B cell (primary cell): Measurements from ENCODE around the gene ZIC5. TPM values are rescaled to one million over a fixed set of nuclear protein-coding genes. Genes with fewer than 3 reads are reported as not detected.
"Not testable (repeated sequence)": the region's sequence is repeated elsewhere in the genome, so short reads cannot be mapped to it uniquely, and the experiment has no call there.

Experiments
- ATAC-seq: fragments of 200-7000 bp; cut with Tn5 transposase; one replicate; pipeline ENCODE4 v1.10.0; 2021; ENCODE audit warnings: low read depth, mild to moderate bottlenecking, moderate number of reproducible peaks, moderate library complexity
- CTCF ChIA-PET: fragments of 350-600 bp; sonication (Branson Sonifier 250); formaldehyde crosslinking; loops from one replicate; lab custom pipeline; 2021; ENCODE audit warnings: antibody characterized with exemption, inconsistent platforms; lab: Charles Lee
- POLR2A ChIA-PET: fragments of 350-600 bp; sonication (Branson Sonifier 250); formaldehyde crosslinking; loops from one replicate; lab custom pipeline; 2021; ENCODE audit warnings: antibody characterized with exemption; lab: Charles Lee
- DNase-seq: peaks from one replicate; pipeline ENCODE4 v3.0.0; 2013
- H2AFZ ChIP-seq: 2 replicates; pipeline ENCODE4 v1.6.1; 2012; ENCODE audit warnings: mild to moderate bottlenecking, low read depth, low read length; ENCODE audit not compliant: insufficient read depth, poor library complexity, severe bottlenecking
- H3K27ac ChIP-seq, 2 donors: 1 replicate in 1 of 2; 2 replicates in 1 of 2; pipeline ENCODE4 v1.5.1; 2012 to 2013; ENCODE audit warnings: low read length in 2 of 2, mild to moderate bottlenecking in 2 of 2, moderate library complexity in 1 of 2
- H3K27me3 ChIP-seq, 4 experiments: fragments of 200-600 bp in 1 of 4; sonication (generic) in 1 of 4; replicated peaks in 1 of 4; 1 replicate in 2 of 4; 2 replicates in 2 of 4; pipeline versions ENCODE4 v1.6.1 to v1.7.0; 2013 to 2016; ENCODE audit warnings: low read length in 3 of 4, mild to moderate bottlenecking in 2 of 4, mixed read lengths in 1 of 4, moderate library complexity in 1 of 4; ENCODE audit not compliant: insufficient read depth in 4 of 4, control insufficient read depth in 3 of 4; ENCODE audit errors: control extremely low read depth in 1 of 4
- H3K36me3 ChIP-seq, 2 experiments: replicated peaks in 1 of 2; 1 replicate in 1 of 2; 2 replicates in 1 of 2; pipeline versions ENCODE4 v1.6.1 to v1.7.1; 2013; ENCODE audit warnings: low read length in 1 of 2; ENCODE audit not compliant: insufficient read depth in 2 of 2, control insufficient read depth in 1 of 2; ENCODE audit errors: control extremely low read depth in 1 of 2, extremely low read depth in 1 of 2
- H3K4me1 ChIP-seq, 2 donors: fragments of 200-600 bp in 1 of 2; sonication (generic) in 1 of 2; 1 replicate in 1 of 2; 2 replicates in 1 of 2; pipeline versions ENCODE4 v1.5.1 to v1.6.1; 2013 to 2017; ENCODE audit warnings: low read length in 2 of 2; ENCODE audit not compliant: control insufficient read depth in 2 of 2, insufficient read depth in 2 of 2
- H3K4me2 ChIP-seq: replicated peaks from 2 replicates; pipeline ENCODE3; 2012; ENCODE audit warnings: mild to moderate bottlenecking, low read depth, low read length; ENCODE audit not compliant: poor library complexity, severe bottlenecking
- H3K4me3 ChIP-seq, 5 experiments: fragments of 200-600 bp in 1 of 5; sonication (generic) in 1 of 5; 1 replicate in 3 of 5; 2 replicates in 2 of 5; pipeline versions ENCODE4 v1.5.1 to v1.7.0; 2011 to 2016; ENCODE audit warnings: low read length in 4 of 5, mild to moderate bottlenecking in 4 of 5, low read depth in 2 of 5, control low read depth in 1 of 5, moderate library complexity in 1 of 5; ENCODE audit not compliant: insufficient read depth in 1 of 5; ENCODE audit errors: control extremely low read depth in 1 of 5, extremely low read depth in 1 of 5
- H3K79me2 ChIP-seq: fragments of 200-600 bp; sonication (generic); one replicate; pipeline ENCODE4 v1.6.0; 2016; ENCODE audit warnings: low read length; ENCODE audit not compliant: control insufficient read depth, insufficient read depth
- H3K9ac ChIP-seq: fragments of 200-600 bp; sonication (generic); 2 replicates; pipeline ENCODE4 v1.6.1; 2017; ENCODE audit warnings: mild to moderate bottlenecking, low read length, moderate library complexity
- H3K9me3 ChIP-seq, 3 donors: one replicate each; pipeline versions ENCODE4 v1.6.1 to v1.7.1; 2013; ENCODE audit warnings: low read length in 2 of 3; ENCODE audit not compliant: control insufficient read depth in 2 of 3, insufficient read depth in 1 of 3; ENCODE audit errors: control extremely low read depth in 1 of 3
- H4K20me1 ChIP-seq: 2 replicates; pipeline ENCODE4 v1.6.0; 2012; ENCODE audit warnings: mild to moderate bottlenecking, low read length; ENCODE audit not compliant: insufficient read depth, control insufficient read depth, poor library complexity, severe bottlenecking
- H3K27ac Mint-ChIP-seq: one replicate; pipeline ENCODE4 v1.8.0; 2021; ENCODE audit warnings: mixed read lengths
- H3K27me3 Mint-ChIP-seq: one replicate; pipeline ENCODE4 v1.8.0; 2021; ENCODE audit warnings: mixed read lengths
- H3K4me1 Mint-ChIP-seq: one replicate; pipeline ENCODE4 v1.8.0; 2021; ENCODE audit warnings: mixed read lengths
- H3K4me3 Mint-ChIP-seq: one replicate; pipeline ENCODE4 v1.8.0; 2021; ENCODE audit warnings: mixed read lengths
- H3K9me3 Mint-ChIP-seq: one replicate; pipeline ENCODE4 v1.8.0; 2022; ENCODE audit warnings: mixed read lengths; ENCODE audit not compliant: insufficient read depth
- CTCF ChIP-seq: fragments of 200-600 bp; IDR thresholded peaks from one replicate; pipeline ENCODE4 v1.8.0; 2022; ENCODE audit warnings: antibody characterized with exemption, mild to moderate bottlenecking
- EZH2 ChIP-seq: IDR thresholded peaks from 2 replicates; pipeline ENCODE4 v1.6.1; 2012; ENCODE audit warnings: borderline replicate concordance, low read depth, mild to moderate bottlenecking, moderate library complexity, low read length; ENCODE audit not compliant: insufficient read depth, poor library complexity, severe bottlenecking
- WGBS: methylation state at CpG from one replicate; pipeline ENCODE4 v1.1.5; 2013; ENCODE audit warnings: missing lambda C conversion rate; ENCODE audit not compliant: insufficient coverage; 5-methylcytosine and 5-hydroxymethylcytosine counted together
- intact Hi-C: fragments of 100-400 bp; cut with micrococcal nuclease; formaldehyde crosslinking; loops from one replicate; pipeline ENCODE4 v1.10.0; 2022
- polyA plus RNA-seq: library from polyadenylated mRNA; depleted of rRNA; stranded (reverse); fragments of >200 nt; gene quantifications from 2 replicates; pipeline ENCODE4 v1.2.3, GENCODE V29; 2012
- total RNA-seq, 2 donors: library from RNA; stranded (reverse); fragments of 120-200 nt in 1 of 2; gene quantifications; 1 replicate in 1 of 2; 2 replicates in 1 of 2; pipeline versions ENCODE4 v1.2.3 to v1.2.4, GENCODE V29; 2013 to 2022

The ZIC5 gene
- total and polyA plus RNA-seq, 2 donors (not counting 1 experiment from before 2014, with no cell fraction given) = not detected

- POLR2A ChIA-PET = no interaction called here
- DNase-seq = no peak
- CTCF ChIA-PET = no interaction called here
- Histone ChIP-seq H3K9me3 (peaks cover 0 to 3% (median 0%) of the 10 kb centered on the region in 3 donors), H3K9ac (no peak overlapping the region), H3K36me3 (no peaks in the 10 kb centered on the region), H4K20me1 (no peaks in the 10 kb centered on the region), H2AFZ (no peak overlapping the region), H3K27me3 (peaks cover 0 to 27% (median 5%) of the 10 kb centered on the region in 4 experiments), H3K4me1 (no peaks in the 10 kb centered on the region), H3K4me3 (no peak overlapping the region), H3K4me2 (no peak overlapping the region), H3K79me2 (no peaks in the 10 kb centered on the region), H3K27ac (no peak overlapping the region)
- ATAC-seq = no peak
- TF ChIP-seq EZH2 (no peak), CTCF (no peak)
- WGBS = no CpG with 5 or more reads among the region's 2 CpGs
- H3K27ac Mint-ChIP-seq = no peak overlapping the region
- intact Hi-C loops = no loop called here
- peaks cover 66% of the 10 kb centered on the region for H3K27me3 Mint-ChIP-seq
- no peak overlapping the region for H3K4me3 Mint-ChIP-seq
- no peaks in the 10 kb centered on the region for H3K9me3 Mint-ChIP-seq
- H3K4me1 Mint-ChIP-seq = no peaks in the 10 kb centered on the region
These were observed 23.9 kb downstream of the ZIC5 start for GRCh38 chr13:99947666-99948065.

GRCh38 chr13:99945515-99945914 lies 26.1 kb downstream of the ZIC5 start:
- H3K36me3 ChIP-seq, DNase-seq, H4K20me1 ChIP-seq, H3K4me1 Mint-ChIP-seq, H3K9me3 Mint-ChIP-seq, H3K9ac ChIP-seq, H3K4me1 ChIP-seq, H3K27ac Mint-ChIP-seq, H2AFZ ChIP-seq, H3K4me2 ChIP-seq, intact Hi-C loops, H3K9me3 ChIP-seq, H3K4me3 ChIP-seq, H3K27ac ChIP-seq, H3K79me2 ChIP-seq, H3K4me3 Mint-ChIP-seq, ATAC-seq, CTCF ChIA-PET: not testable (repeated sequence)
- no CpG with 5 or more reads among the region's 2 CpGs for WGBS
- peaks cover 0 to 20% (median 4%) of the 10 kb centered on the region in 4 experiments for H3K27me3 ChIP-seq
- POLR2A ChIA-PET = interaction anchor here (0.6 to 0.7 kb wide), 2 partner anchors 11 to 42 kb away, joined by 4 to 7 read pairs; no protein-coding TSS in a partner anchor
- peaks cover 61% of the 10 kb centered on the region for H3K27me3 Mint-ChIP-seq
